Pons (tissue), 1 donor: Measurements from ENCODE around the gene MRPL40.
"Not testable (repeated sequence)": the region's sequence is repeated elsewhere in the genome, so short reads cannot be mapped to it uniquely, and the experiment has no call there.

Source experiments
- DNase-seq: peaks from one replicate; pipeline ENCODE4 v3.0.0-alpha.2; 2016; ENCODE audit warnings: low spot score

MRPL40 gene

DNA sequence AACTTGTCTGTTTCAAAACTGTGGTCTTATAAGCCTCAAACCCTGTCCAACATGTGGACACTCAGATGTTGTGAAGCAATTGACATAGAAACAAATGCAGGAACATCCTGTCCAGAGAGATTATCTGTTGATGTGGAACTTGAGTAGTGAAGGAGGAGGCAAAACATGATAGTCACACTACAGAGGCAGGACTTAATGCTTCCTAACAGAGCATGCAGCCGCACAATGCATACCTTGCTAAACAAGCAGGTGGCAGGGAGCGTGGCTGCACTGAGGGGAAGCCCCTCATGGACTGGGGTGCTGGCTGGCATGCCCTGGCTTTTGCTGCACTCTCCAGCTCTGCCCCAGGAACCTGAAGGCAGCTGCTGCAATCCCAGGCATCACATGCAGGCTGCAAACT is 9.8 kb downstream of the MRPL40 start:
- no peak for DNase-seq

DNA sequence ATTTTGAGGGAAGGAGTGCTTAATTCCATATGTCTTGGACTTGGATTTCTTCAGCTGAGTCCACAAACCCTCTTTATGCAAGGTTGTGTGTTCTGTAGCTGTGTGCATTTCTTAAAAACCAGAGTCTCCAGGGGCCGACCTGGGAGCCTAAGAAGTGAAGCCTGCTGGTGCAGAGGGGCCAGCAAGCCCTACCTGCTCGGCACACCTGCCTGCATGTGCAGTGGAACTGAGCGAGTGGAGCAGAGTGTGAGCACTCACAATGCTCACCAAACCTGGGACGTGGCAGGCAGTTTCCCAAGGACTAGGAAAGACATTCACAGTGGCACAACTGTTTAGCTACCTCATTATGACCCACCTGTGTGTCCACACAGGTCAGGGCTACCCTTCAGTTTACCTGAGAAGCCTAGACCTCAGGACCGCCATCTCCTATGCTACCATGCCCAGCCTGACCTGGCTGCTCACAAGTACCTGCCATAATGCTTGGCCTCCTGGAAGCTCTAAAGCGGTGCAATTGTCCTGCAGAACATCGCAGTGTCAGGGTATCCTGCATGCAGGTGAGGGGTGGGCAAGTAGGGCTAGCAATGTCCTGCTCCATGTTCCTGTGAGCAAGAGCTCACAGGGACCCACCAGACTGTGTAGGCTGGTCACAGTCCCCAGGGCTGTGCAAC is 11.3 kb downstream of the MRPL40 start:
- no peak for DNase-seq

- DNase-seq, result not testable (repeated sequence)
These were observed 13.1 kb downstream of the MRPL40 start for GRCh38 chr22:19445279-19445982.

DNA sequence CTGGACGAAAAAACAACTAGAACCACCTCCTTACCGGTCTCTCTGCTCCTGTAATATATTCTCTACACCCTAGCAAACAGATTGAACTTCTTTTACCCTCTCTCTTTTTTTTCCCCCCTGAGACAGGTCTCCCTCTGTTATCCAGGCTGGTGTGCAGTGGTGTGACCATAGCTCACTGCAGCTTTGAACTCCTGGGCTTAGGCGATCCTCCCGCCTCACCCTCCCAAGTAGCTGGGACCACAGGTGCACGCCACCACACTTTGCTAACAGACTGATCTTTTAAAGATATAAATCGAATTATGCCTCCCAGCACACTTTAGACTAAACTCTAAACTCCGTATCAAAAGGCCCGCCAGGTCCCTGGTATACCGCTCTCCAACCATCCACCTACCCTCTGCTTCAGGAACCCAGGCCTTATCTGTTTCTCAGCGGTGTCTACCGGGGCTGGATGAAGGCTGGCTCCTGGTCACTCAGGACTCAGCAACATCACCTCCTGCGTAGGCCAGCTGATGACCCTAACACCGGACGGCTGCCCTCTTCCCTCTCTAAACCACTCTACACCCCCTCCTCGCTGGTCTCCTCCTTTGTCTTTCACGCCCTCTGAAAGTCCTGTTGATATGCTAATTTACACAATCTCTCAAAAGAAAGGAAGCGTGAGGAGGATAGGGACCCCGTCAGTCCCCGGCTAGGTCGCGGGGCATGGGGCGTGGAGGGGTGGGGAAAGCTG is 14.4 kb downstream of the MRPL40 start:
- DNase-seq, result no peak

- DNase-seq, result peak; percentile 97
These were observed 15.2 kb downstream of the MRPL40 start, which contains the start of gene C22orf39 for GRCh38 chr22:19447330-19448075. Gene C22orf39 (minus strand): TSS chr22:19447711. CDS start chr22:19447688, 23 bp downstream.

GRCh38 chr22:19448076-19448607 is 15.8 kb downstream of the MRPL40 start:
- DNase-seq, result peak; percentile 34

DNA sequence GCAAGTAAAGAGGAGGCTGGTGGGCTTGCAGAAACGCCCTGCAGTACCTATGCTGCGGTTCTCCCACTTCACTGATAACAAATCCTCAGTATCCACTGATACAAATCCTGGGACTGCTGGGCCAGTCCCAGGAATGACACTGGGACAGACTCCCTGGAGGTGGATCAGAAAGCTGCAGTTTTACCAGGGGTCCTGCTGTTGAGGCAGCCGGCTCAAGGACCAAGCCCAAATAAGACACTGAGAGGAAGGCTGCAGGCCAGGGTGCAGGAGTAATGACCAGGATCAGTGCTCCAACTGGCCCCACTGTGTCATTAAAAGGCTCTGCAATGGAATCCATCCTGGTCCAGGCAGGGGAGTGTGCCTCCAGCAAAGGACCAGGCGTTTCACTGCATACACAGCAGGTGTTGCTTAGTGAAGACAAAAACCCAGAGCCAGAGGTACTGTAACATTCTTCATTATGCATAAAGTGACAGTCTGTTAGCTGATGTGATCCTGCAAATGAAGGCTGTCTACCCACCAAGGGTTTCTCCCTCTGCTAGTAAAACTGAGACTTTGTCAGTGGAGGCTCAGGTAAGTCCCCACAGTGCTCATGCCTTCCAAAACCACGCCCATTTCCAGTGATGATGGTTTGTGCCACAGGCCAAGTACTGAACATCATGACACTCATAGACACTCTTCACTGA is 16.5 kb downstream of the MRPL40 start:
- no peak for DNase-seq

DNA sequence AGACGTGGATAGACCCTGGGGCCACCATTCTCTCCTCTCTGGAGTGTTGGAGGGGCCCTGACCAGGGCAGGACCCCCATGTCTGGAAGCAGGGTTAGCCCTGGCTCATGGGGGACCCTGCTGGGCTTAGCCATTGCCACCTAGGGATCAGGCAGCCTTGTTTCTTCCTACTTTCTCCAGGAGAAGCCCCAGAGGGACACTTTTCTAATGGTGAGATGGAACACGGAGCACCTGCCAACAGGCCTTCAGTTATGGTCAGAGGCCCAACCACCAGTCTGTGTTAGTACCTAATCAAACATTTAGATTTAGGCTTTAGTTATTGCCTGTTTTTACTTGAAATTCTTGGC is 17.1 kb downstream of the MRPL40 start:
- DNase-seq, result no peak

DNA sequence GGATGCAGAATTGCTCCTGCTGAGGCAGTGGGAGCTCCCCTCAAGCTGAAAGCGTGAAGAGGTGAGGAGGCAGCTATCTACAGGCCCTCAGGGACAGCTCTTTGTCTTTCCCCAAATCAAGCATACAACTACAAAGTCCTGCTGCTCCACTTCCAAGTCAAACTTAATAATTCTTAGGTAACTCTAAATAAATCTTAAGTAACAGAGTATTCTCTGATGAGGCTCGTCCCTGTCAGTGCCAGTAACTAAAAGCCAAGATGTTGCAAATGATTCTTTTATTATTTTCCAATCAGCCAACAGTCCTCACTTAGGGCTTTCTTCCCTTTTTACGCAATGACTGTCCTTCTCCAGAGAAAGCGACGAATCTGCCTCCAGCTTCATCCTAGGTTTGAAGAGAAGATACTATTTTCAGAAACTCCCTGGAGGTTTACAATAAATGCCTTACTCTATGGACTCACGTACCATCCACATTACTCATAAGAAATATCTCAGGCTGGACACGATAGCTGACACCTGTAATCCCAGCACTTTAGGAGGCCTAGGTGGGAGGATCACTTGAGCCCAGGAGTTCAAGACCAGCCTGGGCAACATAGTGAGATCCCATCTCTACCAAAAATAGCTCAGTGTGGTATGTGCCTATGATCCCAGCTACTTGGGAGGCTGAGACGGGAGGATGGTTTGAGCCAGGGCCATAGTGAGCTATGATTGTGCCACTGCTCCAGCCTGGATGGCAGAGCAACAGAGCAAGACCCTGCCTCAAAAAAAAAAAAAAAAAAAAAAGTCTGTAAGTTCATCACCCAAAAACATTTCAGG is 18.2 kb downstream of the MRPL40 start:
- no peak for DNase-seq

DNA sequence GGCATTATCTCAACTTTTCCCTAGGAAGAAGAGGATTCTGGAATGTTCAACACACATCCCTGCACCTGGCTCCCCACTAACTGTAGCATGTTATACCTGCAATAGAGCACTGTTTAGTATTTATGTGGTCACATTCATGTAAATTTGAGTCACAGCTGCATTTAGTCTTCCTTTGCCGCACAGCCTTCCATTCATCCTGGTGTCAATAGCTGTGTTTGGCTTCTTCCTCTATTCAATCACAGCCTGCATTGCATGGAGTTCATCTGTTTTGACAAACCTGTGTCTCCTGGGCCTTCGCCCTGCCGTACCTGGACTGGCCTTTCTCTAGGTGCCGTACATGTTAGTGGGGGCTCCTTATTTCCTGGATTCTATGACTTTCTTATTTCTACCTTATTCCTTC is 19.2 kb downstream of the MRPL40 start:
- DNase-seq, result no peak

- no peak for DNase-seq
These were observed 21.4 kb downstream of the MRPL40 start for GRCh38 chr22:19453718-19454117.

GRCh38 chr22:19454156-19454555 is 21.8 kb downstream of the MRPL40 start:
- no peak for DNase-seq

- DNase-seq, result no peak
These were observed 22.7 kb downstream of the MRPL40 start for GRCh38 chr22:19455033-19455432.

- no peak for DNase-seq
These were observed 23.4 kb downstream of the MRPL40 start for GRCh38 chr22:19455585-19456370.

DNA sequence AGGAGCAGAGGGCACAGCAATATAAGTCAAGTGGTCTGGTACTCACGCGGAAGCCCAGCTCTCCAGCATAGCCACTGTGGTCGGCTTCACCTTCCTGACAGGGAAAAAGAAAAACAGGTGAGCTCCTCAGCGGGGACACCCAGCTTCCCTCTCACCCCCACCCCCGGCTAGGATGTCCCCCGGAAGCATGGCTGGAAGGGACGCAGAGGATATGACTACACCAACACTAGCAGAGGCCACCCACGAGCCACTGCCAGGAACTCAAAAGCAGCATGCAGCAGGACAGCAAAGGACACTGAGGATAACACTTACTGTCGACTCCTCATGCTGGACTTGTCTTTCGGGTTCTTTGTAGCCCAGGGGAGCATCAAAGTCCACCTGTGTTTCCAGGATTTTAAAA is 24.2 kb downstream of the MRPL40 start:
- no peak for DNase-seq

DNA sequence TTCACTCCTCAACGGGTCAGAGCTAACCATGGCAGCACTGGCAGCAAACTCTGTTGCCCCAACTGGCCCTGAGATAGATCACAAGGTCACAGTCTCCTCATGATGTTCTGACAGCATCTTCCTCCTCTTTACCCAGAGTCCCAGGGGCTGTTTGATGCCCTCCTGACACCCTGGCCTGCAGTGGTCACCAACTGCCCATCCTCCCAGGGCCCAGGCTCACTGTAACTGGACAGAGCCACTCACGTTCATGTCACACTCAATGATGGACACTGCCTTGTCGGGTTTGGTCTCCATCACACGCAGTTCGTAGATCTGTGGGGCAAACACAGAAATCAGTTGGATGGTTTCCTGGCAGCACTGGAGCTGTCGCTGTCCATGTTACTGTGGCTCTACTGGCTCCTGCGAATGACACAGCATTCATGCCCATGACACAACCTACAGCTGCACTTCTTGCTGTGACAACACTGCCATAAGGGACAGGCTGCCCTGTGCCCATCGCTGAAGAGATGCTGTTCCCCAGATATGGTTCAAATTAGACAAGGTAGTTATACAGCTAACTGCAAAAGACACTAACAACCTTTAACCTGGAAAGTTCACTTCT is 25.6 kb downstream of the MRPL40 start:
- no peak for DNase-seq

DNA sequence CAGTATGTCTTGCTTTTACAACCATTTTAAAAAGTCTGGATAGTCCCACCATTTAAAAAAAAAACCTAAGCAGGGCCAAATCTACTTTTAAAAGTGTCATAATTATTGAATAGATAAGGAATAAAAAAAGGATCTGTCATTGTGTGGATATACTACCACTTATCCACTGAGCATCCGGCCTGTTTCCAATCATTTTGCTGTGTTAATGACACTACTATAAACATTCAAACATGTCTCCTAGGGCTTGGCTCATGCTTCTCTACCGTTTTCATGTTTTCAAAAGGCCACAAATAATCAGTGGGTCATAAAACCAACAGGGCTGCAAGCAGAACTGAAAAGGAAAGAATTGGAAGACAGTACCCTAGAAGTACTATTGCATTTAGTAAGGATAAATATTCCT is 27.7 kb downstream of the MRPL40 start:
- DNase-seq, result no peak

DNA sequence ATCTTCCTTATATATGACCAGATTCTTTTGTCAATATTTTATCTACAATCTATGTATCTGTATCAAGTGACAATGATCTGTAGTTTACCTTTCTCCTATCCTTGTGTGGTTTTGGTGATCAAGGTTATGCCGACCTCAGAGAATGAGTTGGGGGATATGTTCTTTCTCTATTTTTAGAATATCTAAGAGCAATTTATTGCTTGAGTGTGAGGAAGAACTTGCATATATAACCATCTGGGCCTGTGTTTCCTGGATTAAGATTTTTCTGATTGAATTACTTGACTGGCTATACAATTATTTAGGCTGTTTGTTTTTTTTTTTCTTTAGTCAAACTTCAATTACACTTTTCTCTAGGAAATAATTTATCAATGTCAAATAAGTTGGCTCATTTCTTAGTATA is 29.2 kb downstream of the MRPL40 start:
- no peak for DNase-seq

- no peak for DNase-seq
These were observed 30.7 kb downstream of the MRPL40 start for GRCh38 chr22:19463008-19463407.
